GM12891 (cell line): ENCODE results near the gene EVI5L.

Source experiments
- PAX5 ChIP-seq: IDR thresholded peaks from 2 replicates; pipeline ENCODE4 v1.6.1; 2011; ENCODE audit warnings: low read length, moderate library complexity, mild to moderate bottlenecking; ENCODE audit not compliant: insufficient read depth, severe bottlenecking
- POLR2A ChIP-seq: IDR thresholded peaks from 2 replicates; pipeline ENCODE4 v1.6.1; 2011; ENCODE audit warnings: low read depth, low read length, control low read depth
- POLR2AphosphoS5 ChIP-seq: IDR thresholded peaks from 2 replicates; pipeline ENCODE4 v1.6.1; 2011; ENCODE audit warnings: low read depth, low read length, control low read depth
- POU2F2 ChIP-seq: IDR thresholded peaks from 2 replicates; pipeline ENCODE4 v1.6.1; 2011; ENCODE audit warnings: low read depth, mild to moderate bottlenecking, control low read depth, low read length, moderate library complexity
- SPI1 ChIP-seq: IDR thresholded peaks from 2 replicates; pipeline ENCODE4 v1.6.1; 2011; ENCODE audit warnings: low read depth, low read length, control low read depth
- TAF1 ChIP-seq: IDR thresholded peaks from 2 replicates; pipeline ENCODE4 v1.6.1; 2011; ENCODE audit warnings: low read depth, low read length, control low read depth

DNA sequence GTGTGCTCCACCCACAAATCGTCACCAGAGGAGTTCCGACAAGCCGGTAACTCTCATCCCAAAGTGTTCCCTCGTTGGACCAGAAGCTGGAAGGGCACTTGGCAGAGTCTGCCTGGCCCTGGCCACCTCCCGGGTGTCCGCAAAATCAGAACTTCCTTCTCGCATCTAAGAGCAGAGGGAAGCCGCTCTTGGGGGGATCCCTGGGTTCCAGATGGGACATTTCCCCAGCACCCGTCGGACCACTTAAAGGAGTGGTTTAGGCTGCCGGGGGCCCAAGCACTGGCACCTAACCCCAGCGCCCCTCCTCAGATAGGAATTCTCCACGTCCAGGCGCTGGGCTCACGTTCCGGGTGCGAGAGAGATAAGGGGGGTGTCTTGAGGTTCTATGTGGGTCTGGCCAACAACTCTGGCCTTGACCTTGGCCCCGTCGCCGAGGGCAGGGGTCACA, 72.8 kb downstream of the EVI5L start:
- TF ChIP-seq POLR2AphosphoS5 (no peak), POLR2A (no peak), TAF1 (no peak), POU2F2 (no peak), SPI1 (no peak), PAX5 (no peak)
